ENCODE measurements around the gene TATDN2.

Gene TATDN2

GRCh38 chr3:10305331-10305902 lies 57.2 kb downstream of the TATDN2 start:
- in situ Hi-C loops (cut with MboI; ENCODE audit: low pct_unique_long_range_greater_than_20kb, low sequenced_read_pairs, unreplicated experiment), result no loop called here
- DNase-seq (ENCODE audit: low spot score), result no peak
- no peak for TF ChIP-seq CTCF (IDR thresholded peaks at IDR 0.05; ENCODE audit: extremely low read depth, insufficient read depth, missing control alignments)

- in situ Hi-C loops (cut with MboI; ENCODE audit: low pct_unique_long_range_greater_than_20kb, low sequenced_read_pairs, unreplicated experiment), result no loop called here
- no peak for DNase-seq (ENCODE audit: low spot score)
- TF ChIP-seq CTCF (IDR thresholded peaks at IDR 0.05; ENCODE audit: extremely low read depth, insufficient read depth, missing control alignments), result no peak
Measured at GRCh38 chr3:10306156-10306555, 57.9 kb downstream of the TATDN2 start.

- in situ Hi-C loops (cut with MboI; ENCODE audit: low pct_unique_long_range_greater_than_20kb, low sequenced_read_pairs, unreplicated experiment), result no loop called here
Measured at GRCh38 chr3:10308678-10309077, 60.4 kb downstream of the TATDN2 start.

GRCh38 chr3:10309736-10310135 lies 61.5 kb downstream of the TATDN2 start:
- DNase-seq (ENCODE audit: low spot score), result no peak
- TF ChIP-seq CTCF (IDR thresholded peaks at IDR 0.05; ENCODE audit: extremely low read depth, insufficient read depth, missing control alignments), result no peak
- in situ Hi-C loops (cut with MboI; ENCODE audit: low pct_unique_long_range_greater_than_20kb, low sequenced_read_pairs, unreplicated experiment), result no loop called here

More at GRCh38 chr3:10308678-10309077, 60.4 kb downstream of the TATDN2 start:
- no peak for TF ChIP-seq CTCF (IDR thresholded peaks at IDR 0.05; ENCODE audit: extremely low read depth, insufficient read depth, missing control alignments)
- DNase-seq (ENCODE audit: low spot score), result no peak

GRCh38 chr3:10310578-10310977 lies 62.3 kb downstream of the TATDN2 start:
- DNase-seq (ENCODE audit: low spot score), result no peak
- in situ Hi-C loops (cut with MboI; ENCODE audit: low pct_unique_long_range_greater_than_20kb, low sequenced_read_pairs, unreplicated experiment), result no loop called here
- TF ChIP-seq CTCF (IDR thresholded peaks at IDR 0.05; ENCODE audit: extremely low read depth, insufficient read depth, missing control alignments), result no peak

GRCh38 chr3:10311710-10312109 lies 63.5 kb downstream of the TATDN2 start:
- in situ Hi-C loops (cut with MboI; ENCODE audit: low pct_unique_long_range_greater_than_20kb, low sequenced_read_pairs, unreplicated experiment), result no loop called here
- TF ChIP-seq CTCF (IDR thresholded peaks at IDR 0.05; ENCODE audit: extremely low read depth, insufficient read depth, missing control alignments), result no peak
- DNase-seq (ENCODE audit: low spot score), result no peak

- no peak for TF ChIP-seq CTCF (IDR thresholded peaks at IDR 0.05; ENCODE audit: extremely low read depth, insufficient read depth, missing control alignments)
- no peak for DNase-seq (ENCODE audit: low spot score)
- in situ Hi-C loops (cut with MboI; ENCODE audit: low pct_unique_long_range_greater_than_20kb, low sequenced_read_pairs, unreplicated experiment), result no loop called here
Measured at GRCh38 chr3:10312391-10312790, 64.1 kb downstream of the TATDN2 start.
